HG03520 (cell line): Measurements from ENCODE around the gene LMAN1L.

Source experiments
- ATAC-seq: cut with Tn5 transposase; IDR thresholded peaks from one replicate; pipeline ENCODE4 v1.9.1; 2021; ENCODE audit warnings: mild to moderate bottlenecking, moderate library complexity; ENCODE audit not compliant: unreplicated experiment

LMAN1L gene

GRCh38 chr15:74854453-74855022 lies 41.9 kb downstream of the LMAN1L start:
- no peak for ATAC-seq

- no peak for ATAC-seq
These were observed 43.2 kb downstream of the LMAN1L start for GRCh38 chr15:74855857-74856256.

GRCh38 chr15:74856537-74856936 lies 43.9 kb downstream of the LMAN1L start:
- ATAC-seq, result no peak

- ATAC-seq, result peak; percentile 49
These were observed 44.5 kb downstream of the LMAN1L start for GRCh38 chr15:74857082-74857655.

- ATAC-seq, result no peak
These were observed 45.2 kb downstream of the LMAN1L start for GRCh38 chr15:74857671-74858368.

- ATAC-seq, result no peak
These were observed 45.7 kb downstream of the LMAN1L start for GRCh38 chr15:74858369-74858740.

- ATAC-seq, result no peak
These were observed 50.8 kb downstream of the LMAN1L start for GRCh38 chr15:74863239-74864056.

- no peak for ATAC-seq
These were observed 51.7 kb downstream of the LMAN1L start for GRCh38 chr15:74864296-74864695.

GRCh38 chr15:74865316-74865715 lies 52.7 kb downstream of the LMAN1L start:
- no peak for ATAC-seq

- ATAC-seq, result no peak
These were observed 53.5 kb downstream of the LMAN1L start for GRCh38 chr15:74866090-74866489.

- ATAC-seq, result no peak
These were observed 54.9 kb downstream of the LMAN1L start for GRCh38 chr15:74867466-74868038.

GRCh38 chr15:74868059-74868458 lies 55.4 kb downstream of the LMAN1L start:
- ATAC-seq, result no peak

GRCh38 chr15:74869372-74869725 lies 56.7 kb downstream of the LMAN1L start:
- no peak for ATAC-seq

- peak; percentile 50 for ATAC-seq
These were observed 57.2 kb downstream of the LMAN1L start for GRCh38 chr15:74869726-74870407.

GRCh38 chr15:74870436-74871215 lies 58.0 kb downstream of the LMAN1L start:
- ATAC-seq, result no peak

GRCh38 chr15:74872702-74873035 lies 60.0 kb downstream of the LMAN1L start:
- no peak for ATAC-seq

- ATAC-seq, result peak; percentile 71
These were observed 60.6 kb downstream of the LMAN1L start, which contains the start of gene SCAMP2 for GRCh38 chr15:74873036-74873755. Gene SCAMP2 (minus strand): TSS chr15:74873365. CDS start chr15:74873255, 110 bp downstream.

- ATAC-seq, result no peak
These were observed 61.3 kb downstream of the LMAN1L start for GRCh38 chr15:74873756-74874424.
